IPS-18c (cell line): Measurements from ENCODE around the gene MLN.
"Not testable (repeated sequence)": the region's sequence is repeated elsewhere in the genome, so short reads cannot be mapped to it uniquely, and the experiment has no call there.

Experiments used
- H3K4me3 ChIP-seq: 2 replicates; pipeline ENCODE4 v1.7.0; 2013; ENCODE audit warnings: low read depth, mild to moderate bottlenecking, low read length, moderate library complexity; ENCODE audit not compliant: insufficient read depth
- H3K9me3 ChIP-seq: one replicate; pipeline ENCODE4 v1.6.1; 2013; ENCODE audit warnings: mild to moderate bottlenecking, low read length, moderate library complexity; ENCODE audit not compliant: control insufficient read depth, insufficient read depth

Gene MLN

DNA sequence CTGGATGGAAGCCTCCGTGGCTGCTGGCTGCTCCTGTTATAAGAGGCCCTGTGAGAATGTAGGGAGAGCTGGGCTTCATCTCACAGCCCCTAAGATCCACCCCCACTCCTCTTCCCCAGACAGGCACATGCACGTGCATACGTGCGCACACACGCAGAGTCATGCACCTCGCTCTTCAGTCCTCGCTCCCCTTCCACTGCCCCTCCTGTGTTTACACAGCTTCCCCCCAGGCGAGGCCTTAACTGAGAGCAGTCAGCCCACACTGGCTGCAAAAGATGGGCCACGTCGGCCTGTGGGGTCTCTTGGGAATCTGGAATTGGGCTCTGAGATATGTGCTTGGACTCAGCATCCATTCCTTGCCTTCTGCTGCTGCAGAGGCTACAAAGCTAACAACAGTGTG is 35.2 kb upstream of the MLN start:
- H3K4me3 ChIP-seq, result no peak overlapping the region
- H3K9me3 ChIP-seq, result no peaks in the 10 kb centered on the region

DNA sequence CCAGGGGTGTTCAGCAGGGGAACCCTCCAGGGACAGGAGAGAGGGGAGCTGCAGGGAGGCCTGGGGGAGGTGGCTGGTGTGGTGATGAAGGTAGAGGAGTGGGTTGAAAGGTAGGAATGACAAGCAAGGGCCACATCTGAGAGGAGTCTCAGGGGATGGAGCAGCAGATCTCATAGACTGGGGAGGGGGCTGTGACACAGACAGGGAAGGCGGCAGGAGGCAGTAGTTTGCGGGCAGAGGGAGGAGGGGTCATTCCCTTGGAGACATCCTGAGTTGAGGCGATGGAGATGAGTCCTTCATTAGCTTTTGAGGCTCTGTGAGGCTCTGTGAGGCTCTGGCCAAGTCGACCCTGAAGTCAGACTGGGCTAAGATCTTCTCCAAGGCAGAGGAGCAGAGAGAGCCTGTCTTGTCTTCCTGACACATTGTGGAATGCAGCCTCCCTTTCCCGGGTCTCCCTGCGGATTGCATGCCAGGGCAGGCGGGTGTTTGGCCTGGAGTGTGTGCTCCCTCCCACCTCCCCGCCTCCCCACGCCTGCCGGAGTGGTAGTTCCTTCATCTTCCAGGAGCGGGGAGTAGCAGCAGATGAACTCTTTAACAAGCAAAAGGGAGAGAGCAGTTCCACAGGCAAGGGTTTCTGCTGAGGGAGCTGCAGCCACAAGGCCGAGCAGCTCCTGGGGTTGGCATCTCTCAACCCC is 34.3 kb upstream of the MLN start:
- Histone ChIP-seq H3K4me3 (no peak overlapping the region), H3K9me3 (no peaks in the 10 kb centered on the region)

DNA sequence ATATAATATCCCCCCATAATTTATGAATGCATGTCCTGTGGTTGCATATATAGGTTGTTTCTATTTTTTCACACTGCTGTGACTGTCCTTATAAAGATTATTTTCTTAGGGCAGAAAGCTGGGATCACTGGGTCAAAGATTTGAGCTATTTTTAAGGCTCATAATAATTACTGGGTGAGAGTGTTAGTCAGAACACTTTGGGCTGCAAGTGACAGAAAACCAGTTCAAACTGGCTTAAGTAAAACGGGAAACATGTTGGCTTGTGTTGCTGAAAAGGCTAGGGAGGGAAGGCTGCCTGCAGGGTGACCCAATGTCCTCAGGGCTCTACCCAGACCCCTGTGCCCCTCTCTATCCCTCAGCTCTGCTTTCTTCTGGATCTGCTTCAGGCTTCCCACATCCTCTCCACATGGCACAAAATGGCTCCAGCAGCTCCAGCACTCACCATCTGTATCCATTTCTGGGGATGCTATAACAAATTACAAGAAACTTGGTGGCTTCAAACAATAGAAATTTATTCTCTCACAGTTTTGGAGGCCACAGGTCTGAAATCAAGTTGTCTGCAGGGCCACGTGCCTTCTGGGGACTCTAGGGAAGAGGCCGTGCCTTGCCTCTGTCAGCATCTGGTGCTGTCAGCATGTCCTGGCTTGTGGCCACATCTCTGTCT is 33.1 kb upstream of the MLN start:
- Histone ChIP-seq H3K9me3 (no peaks in the 10 kb centered on the region), H3K4me3 (no peak overlapping the region)

DNA sequence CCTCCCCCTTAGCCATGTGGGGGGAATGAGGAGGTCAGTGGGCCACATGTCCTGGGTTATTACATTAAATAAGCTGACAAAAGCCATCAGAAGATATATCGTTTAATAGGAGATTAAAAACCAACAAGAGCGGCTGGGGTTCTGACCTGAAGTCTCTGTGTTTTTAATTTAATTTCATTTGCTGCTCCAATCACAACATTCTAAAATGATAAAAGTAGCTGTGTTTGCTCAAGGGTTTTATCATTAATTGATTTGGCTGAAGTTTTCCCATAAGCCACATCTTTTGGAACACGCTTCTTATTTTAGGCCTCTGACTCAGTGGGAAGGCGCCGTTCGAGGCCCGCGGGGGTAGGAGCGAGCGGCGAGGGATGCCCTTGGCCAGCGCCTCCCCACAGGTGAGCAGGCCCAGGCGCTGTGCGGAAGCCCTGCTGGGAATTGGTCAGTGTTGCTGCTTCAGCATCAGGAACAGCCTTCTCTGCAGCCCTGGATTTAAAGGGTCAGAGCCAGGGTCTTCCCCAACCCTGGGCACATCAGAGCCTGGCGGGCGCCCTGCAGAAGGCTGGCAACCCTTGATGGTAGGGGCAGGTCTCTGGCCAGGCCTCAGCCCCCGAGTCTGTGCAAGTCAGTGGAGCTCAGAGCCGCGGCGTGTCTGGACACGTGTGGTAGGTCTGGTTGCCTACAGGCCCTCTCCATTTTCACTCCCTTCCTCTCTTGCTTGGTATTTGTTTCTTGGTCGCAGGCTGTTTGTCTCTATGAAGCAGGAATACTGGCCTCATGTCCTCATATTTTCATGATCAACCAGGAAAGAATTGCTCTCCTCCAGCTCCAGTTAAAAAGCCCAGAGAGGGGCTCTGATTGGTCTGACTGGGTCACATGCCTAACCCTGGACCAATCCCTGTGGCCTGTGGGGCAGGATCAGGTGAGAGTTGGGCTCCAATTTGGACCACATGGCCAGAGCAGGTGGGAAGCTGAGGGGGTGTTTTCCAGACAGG is 30.9 kb upstream of the MLN start:
- H3K9me3 ChIP-seq, result no peaks in the 10 kb centered on the region
- H3K4me3 ChIP-seq, result no peak overlapping the region

DNA sequence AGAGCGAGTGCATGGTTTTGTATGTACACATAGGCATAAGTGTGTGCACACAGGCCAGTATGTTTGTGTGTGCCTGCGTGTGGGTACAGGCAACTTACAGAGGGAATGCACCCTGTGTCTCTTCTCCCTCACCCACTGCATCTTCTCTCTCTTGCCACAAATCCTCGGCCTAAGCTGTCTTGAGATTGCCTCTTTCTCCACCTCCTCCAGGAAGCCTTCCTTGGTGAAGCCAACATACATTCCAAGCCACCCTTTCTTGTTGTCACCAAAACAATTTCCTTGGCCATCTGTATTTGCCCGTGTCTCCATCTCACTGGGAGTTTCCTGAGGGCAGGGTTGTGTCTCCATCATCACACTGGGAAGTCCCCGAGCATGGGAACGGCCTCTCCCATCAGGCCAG is 29.8 kb upstream of the MLN start:
- no peaks in the 10 kb centered on the region for H3K9me3 ChIP-seq
- H3K4me3 ChIP-seq, result no peak overlapping the region

DNA sequence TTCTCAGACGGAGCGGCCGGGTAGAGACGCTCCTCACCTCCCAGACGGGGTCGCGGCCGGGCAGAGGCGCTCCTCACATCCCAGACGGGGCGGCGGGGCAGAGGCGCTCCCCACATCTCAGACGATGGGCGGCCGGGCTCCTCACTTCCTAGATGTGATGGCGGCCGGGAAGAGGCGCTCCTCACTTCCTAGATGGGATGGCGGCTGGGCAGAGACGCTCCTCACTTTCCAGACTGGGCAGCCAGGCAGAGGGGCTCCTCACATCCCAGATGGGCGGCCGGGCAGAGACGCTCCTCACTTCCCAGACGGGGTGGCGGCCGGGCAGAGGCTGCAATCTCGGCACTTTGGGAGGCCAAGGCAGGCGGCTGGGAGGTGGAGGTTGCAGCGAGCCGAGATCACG is 29.0 kb upstream of the MLN start:
- not testable (repeated sequence) for H3K9me3 ChIP-seq, H3K4me3 ChIP-seq

DNA sequence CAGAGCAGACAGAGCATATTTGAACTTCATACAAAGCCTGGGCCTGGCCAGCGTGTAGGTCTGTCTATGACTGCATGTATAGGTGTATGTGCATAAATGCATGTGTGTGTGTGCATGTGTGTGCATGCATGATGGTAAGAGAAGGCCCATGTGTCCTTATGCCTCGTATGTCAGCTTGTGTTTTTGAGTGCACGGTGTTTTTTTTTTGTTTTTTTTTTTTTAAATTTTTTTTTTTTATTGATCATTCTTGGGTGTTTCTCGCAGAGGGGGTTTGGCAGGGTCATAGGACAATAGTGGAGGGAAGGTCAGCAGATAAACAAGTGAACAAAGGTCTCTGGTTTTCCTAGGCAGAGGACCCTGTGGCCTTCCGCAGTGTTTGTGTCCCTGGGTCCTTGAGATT is 27.9 kb upstream of the MLN start:
- not testable (repeated sequence) for H3K4me3 ChIP-seq, H3K9me3 ChIP-seq

DNA sequence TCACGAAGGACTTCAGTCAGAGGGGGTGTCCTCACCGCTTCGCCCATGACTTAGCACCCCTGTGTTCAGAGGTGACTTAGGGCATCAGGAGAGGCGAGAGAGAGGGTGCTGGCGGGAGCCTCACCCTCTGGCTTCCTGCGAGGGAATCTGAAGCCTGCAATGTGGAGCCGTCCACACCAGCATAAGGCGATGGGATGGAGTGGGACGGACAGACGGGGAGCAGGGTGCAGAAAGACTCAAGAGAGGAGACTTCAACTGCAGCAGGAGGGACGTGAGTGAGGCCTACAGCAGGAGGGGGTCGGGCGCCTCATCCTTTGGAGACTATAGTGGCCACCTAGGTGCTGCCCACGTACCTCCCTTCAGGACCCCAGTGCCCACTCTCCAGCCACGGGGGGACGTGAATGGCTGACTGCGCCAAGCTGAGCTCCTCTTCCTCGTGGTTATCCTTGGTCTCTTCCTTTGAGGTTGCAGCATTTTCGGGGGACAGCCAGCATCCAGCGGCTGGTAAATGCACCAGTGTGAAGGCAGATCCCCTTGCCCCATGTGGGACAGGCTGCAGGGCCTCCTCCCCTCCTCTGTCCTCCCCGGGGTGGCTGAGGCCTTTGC is 26.9 kb upstream of the MLN start:
- H3K4me3 ChIP-seq, result no peak overlapping the region
- H3K9me3 ChIP-seq, result no peaks in the 10 kb centered on the region

DNA sequence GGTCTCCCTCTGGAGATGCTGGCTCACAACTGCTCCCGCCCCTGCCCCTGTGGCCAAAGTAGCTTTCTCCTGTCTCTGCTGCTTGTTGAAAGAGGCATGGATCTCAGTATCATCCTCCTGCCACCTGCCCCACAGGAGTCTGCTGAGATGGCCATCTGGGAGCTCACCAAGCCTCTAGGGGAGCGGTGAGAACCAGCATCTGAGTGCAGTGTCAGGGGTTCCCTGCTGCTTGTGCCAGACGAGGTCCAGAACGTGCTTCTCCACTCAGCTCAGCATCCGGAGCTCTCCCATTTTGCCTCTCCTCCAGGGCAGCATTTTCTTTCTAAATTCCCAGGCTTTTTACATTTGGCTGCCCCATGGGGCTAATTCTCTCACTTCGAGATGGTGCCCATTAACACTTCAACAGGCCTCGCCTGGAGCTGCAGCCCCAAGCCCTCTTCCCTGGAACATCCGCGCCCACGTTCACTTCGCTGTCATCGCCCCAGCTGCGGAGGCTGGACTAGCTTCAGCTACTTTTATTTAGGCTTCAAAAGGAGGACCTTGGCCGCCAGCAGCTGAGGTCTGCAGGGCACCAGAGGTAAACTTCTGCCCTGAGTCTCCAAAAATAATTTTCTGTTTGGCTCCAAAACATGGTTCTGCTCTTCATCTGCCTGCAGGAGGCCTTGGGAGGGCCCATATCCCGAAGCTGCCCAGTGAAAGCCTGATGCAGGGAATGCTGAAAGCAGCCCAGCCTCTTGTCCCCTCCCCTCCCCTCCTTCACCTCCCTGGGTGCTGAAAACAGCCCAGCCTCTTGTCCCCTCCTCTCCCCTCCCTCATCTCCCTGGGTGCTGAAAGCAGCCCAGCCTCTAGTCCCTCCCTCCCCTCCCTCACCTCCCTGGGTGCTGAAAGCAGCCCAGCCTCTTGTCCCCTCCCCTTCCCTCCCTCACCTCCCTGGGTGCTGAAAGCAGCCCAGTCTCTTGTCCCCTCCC is 25.2 kb upstream of the MLN start:
- Histone ChIP-seq H3K4me3 (no peak overlapping the region), H3K9me3 (no peaks in the 10 kb centered on the region)

DNA sequence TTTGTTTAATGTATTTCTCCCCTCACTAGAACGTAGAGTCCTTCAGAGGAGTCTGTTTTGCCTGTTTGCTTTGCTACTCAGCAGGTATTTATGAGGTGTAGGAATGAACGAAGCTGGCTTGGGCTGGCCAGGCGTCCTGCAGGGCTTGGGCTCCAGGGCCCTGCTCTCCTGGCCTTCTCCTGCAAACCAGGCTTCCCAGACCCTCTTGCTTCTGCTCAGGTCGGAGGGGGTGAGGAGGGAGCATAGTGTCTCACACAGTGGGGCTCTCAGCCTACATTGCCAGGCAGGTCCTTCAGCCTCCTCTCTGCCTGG is 24.6 kb upstream of the MLN start:
- Histone ChIP-seq H3K4me3 (no peak overlapping the region), H3K9me3 (no peaks in the 10 kb centered on the region)

DNA sequence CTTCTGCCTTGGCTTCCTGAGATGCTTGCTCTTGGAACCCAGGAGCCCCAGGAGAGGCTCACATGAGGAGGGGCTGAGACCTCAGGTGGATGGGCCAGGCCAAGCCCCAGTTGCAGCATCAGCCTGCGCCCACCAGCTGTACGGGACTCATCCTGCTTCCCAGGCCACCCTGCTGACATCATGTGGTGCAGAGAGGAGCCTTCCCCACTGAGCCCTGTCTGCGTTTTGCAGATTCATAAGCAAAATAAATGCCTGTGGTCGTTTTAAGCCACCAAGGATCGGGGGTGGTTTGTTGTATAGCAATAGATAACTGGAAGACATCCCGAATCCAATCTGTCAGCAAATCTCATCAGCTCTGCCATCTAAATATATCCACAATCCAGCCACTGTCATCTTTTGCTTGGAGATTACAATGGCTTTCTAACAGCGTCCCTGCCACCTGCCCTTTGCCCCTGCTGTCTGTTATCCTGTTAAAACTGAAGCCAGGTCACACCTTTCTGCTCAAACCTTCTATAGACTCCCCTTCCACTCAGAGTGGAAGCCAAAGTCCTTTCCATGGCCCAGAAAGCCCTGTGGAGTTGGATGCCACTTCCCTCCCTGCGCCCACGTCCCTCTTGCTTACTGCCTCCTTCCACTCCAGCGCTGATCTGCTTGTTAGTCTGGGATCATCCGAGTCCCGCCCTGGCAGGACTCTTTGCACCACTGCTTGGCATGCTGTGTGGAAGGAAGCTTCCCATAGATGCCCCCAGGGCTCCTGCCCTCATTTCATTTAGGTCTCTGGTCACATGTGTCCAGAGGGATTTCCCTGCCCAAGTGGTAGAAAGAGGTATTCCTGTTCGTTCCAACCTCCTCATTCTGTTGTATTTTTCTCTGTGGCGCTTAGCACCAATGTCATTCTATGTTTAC is 24.0 kb upstream of the MLN start:
- H3K4me3 ChIP-seq, result no peak overlapping the region
- no peaks in the 10 kb centered on the region for H3K9me3 ChIP-seq

DNA sequence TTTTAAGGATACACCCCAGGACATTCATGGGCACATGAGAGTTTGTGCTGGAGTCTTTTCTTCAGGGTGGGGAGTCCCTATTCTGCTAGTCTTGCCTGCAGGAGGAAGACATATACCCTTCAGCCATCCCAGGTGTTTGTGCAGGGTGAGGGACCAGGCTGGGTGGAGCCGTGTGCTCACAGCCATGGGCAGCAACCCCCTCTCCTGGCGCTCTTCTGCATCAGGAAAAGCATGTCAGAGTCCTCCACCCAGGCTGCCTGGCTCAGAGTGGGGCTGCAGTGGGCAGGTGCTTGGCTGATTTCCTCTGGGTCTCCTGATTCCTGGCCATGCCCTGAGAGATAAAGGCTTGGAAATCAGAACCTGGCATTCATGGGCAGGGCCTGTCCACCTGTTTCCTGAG is 22.7 kb upstream of the MLN start:
- H3K9me3 ChIP-seq, result no peaks in the 10 kb centered on the region
- H3K4me3 ChIP-seq, result no peak overlapping the region

DNA sequence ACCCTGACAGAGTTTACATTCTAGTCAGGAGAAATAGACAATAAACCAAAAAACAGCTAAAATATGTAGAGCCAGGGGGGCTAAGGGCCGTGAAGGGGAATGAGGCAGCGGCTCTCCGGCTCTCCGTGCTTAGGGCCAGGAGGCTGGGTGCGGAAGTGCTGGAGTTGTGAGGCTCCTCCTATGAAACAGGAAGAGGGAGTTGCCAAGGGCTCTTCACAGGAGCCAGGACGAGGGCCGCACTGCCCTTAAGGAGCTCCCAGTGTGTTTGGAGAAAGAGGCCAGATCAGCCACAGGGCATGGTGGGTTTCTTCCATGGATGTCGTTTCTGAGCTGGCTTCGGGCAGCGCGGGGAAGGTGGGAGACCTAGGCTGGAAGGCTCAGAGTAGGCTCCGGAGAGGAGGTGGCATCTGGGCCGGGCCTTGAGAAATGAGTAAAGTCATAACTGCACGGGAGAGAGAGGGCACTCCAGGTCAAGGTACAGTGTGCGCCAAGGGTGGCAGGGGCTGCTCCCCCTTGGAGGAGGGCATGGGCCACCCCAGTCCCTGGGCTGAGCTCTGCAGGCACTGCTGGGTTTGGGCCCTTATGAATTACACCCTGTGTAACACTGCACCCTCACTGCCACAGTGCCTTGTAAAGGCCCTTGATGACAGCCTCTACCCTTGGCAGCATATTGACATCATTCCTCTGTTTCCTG is 20.8 kb upstream of the MLN start:
- H3K9me3 ChIP-seq, result no peaks in the 10 kb centered on the region
- H3K4me3 ChIP-seq, result no peak overlapping the region

DNA sequence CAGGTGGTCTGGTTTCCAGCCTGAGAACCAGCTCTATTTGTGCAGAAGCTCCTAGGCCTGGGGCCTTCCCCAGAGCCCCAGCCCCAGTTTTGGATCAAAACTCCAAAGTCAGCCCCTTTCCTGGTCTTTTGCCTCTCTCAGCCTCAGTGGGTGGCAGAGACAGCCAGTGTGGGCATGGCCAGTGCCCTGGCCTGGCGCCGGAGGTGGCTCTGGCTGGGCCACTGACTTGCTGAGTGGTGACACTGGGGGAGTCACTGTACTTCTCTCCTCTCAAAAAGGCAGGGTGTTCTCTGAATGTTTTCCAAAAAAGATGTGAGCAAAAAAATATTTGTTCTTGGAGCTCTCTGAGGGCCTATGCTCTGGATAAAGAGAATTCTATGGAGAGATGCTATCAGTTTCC is 20.0 kb upstream of the MLN start:
- Histone ChIP-seq H3K4me3 (no peak overlapping the region), H3K9me3 (no peaks in the 10 kb centered on the region)

DNA sequence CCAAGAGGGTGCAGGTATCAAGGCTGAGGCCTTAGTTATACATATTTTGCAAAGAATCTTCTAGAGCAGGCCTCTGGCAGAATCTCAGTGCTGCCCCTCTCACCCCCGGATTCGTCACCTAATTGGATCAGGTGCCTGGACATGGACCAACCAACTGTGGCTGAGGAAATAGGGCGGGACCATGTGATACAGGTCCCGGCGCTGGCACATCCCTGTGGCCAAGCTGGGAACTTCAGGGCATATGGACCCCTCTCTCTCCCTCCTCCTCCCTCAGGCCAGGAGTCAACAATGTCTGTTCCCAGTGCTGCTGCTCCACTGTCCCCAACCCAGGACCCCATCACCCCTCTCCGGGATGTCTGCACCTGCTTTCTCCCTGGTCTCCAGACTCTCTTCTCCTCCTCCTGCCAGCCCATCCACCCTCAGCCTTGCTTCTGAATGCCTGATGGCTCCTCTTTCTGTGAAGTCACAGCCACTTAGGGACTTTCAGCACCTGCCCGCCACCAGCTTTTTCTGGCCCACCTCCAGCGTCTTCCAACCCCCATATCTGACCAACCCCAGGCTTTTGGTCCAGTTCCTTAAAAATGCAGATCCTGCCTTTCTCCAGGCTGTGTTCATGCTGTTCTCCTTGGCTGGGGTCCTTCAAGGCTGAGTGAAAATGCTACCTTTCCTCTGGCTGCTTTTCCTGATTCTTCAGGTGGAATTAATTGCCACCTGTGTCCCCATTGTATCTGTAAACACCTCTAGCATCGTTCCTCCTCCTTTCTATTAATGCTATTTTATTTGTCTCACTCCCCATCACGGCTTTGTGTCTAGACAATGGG is 19.0 kb upstream of the MLN start:
- Histone ChIP-seq H3K4me3 (no peak overlapping the region), H3K9me3 (no peaks in the 10 kb centered on the region)
